Peyer's patch (tissue), 4 donors: ENCODE measurements around the gene MCAT.

Experiments
- POLR2A ChIP-seq, 2 donors: fragments of 450-650 bp; IDR thresholded peaks; one replicate each; pipeline ENCODE4 v1.5.1; 2017; ENCODE audit warnings: antibody characterized with exemption in 2 of 2, mild to moderate bottlenecking in 2 of 2, moderate library complexity in 2 of 2
- TF ChIP-seq, protein P1 (sequence below), 6 experiments: fragments of 450-650 bp in 4 of 6; fragments of 200-600 bp in 2 of 6; sonication (generic) in 1 of 6; IDR thresholded peaks; one replicate each; pipeline ENCODE4 v1.5.1; 2017 to 2019; ENCODE audit warnings: antibody characterized with exemption in 6 of 6, mild to moderate bottlenecking in 3 of 6, moderate library complexity in 1 of 6

- TF ChIP-seq, protein P1, sequence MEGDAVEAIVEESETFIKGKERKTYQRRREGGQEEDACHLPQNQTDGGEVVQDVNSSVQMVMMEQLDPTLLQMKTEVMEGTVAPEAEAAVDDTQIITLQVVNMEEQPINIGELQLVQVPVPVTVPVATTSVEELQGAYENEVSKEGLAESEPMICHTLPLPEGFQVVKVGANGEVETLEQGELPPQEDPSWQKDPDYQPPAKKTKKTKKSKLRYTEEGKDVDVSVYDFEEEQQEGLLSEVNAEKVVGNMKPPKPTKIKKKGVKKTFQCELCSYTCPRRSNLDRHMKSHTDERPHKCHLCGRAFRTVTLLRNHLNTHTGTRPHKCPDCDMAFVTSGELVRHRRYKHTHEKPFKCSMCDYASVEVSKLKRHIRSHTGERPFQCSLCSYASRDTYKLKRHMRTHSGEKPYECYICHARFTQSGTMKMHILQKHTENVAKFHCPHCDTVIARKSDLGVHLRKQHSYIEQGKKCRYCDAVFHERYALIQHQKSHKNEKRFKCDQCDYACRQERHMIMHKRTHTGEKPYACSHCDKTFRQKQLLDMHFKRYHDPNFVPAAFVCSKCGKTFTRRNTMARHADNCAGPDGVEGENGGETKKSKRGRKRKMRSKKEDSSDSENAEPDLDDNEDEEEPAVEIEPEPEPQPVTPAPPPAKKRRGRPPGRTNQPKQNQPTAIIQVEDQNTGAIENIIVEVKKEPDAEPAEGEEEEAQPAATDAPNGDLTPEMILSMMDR (IDR thresholded peaks at IDR 0.05), result no peak
- peak in 1 of 2 donors; percentile 35 for TF ChIP-seq POLR2A (IDR thresholded peaks at IDR 0.05)
Observed at GRCh38 chr22:43152003-43152356, 8.8 kb upstream of the MCAT start.
